HCT116 (cell line): ENCODE results near the gene LCP1. TPM values are rescaled to one million over a fixed set of nuclear protein-coding genes. Genes with fewer than 3 reads are reported as not detected.

ENCODE experiments used
- ATAC-seq: fragments of 200-7000 bp; cut with Tn5 transposase; 2 replicates; pipeline ENCODE4 v1.9.1; 2020; ENCODE audit warnings: mild to moderate bottlenecking, moderate library complexity
- BruUV-seq: library from RNA; stranded (reverse); fragments of 400-500 nt; replicated peaks from 2 replicates; lab custom pipeline; 2021; lab: Mats Ljungman, UMichigan
- CTCF ChIA-PET: fragments of 300-600 bp; sonication (Branson Sonifier 250); formaldehyde crosslinking; loops from one replicate; lab custom pipeline; 2021; ENCODE audit warnings: antibody characterized with exemption; lab: Charles Lee
- POLR2A ChIA-PET: fragments of 300-600, 350-600 bp; sonication (Branson Sonifier 250); formaldehyde crosslinking; loops from one replicate; lab custom pipeline; 2021; ENCODE audit warnings: antibody characterized with exemption; lab: Charles Lee
- RAD21 ChIA-PET, 2 experiments: fragments of 300-600 bp; sonication (Branson Sonifier 250); formaldehyde crosslinking; loops; one replicate each; lab custom pipeline; 2023; ENCODE audit warnings: low total read pairs in 2 of 2; ENCODE audit not compliant: uncharacterized antibody in 2 of 2, unreplicated experiment in 2 of 2, low non-redundant PET in 1 of 2; lab: Charles Lee
- DNase-seq: peaks from one replicate; pipeline ENCODE4 v3.0.0-alpha.2; 2010; ENCODE audit warnings: low read depth, low spot score
- H2AFZ ChIP-seq: fragments of 200-600 bp; shearing (Covaris generic), sonication (generic); 2 replicates; pipeline ENCODE4 v1.6.1; 2017; ENCODE audit warnings: low read depth, mixed run types, mixed read lengths, antibody characterized with exemption, low read length; ENCODE audit not compliant: poor library complexity, severe bottlenecking
- H3K27ac ChIP-seq: 2 replicates; pipeline ENCODE4 v1.5.1; 2012; ENCODE audit warnings: low read depth, low read length
- H3K27me3 ChIP-seq: fragments of 200-600 bp; sonication (generic); 2 replicates; pipeline ENCODE4 v1.6.1; 2016; ENCODE audit warnings: mixed run types, low read length, mixed read lengths; ENCODE audit not compliant: insufficient read depth
- H3K36me3 ChIP-seq, 2 experiments: fragments of 200-500 bp in 1 of 2; fragments of 200-600 bp in 1 of 2; sonication (Bioruptor generic) in 1 of 2; sonication (generic) in 1 of 2; 2 replicates each; pipeline versions ENCODE4 v1.5.1 to v1.6.1; 2014 to 2016; ENCODE audit warnings: low read length in 2 of 2, inconsistent platforms in 1 of 2, mixed read lengths in 1 of 2, mixed run types in 1 of 2; ENCODE audit not compliant: insufficient read depth in 2 of 2, control insufficient read depth in 1 of 2
- H3K4me1 ChIP-seq, 2 experiments: fragments of 200-600 bp in 1 of 2; sonication (generic) in 1 of 2; 2 replicates each; pipeline versions ENCODE4 v1.5.1 to v1.6.1; 2012 to 2017; ENCODE audit warnings: low read length in 2 of 2, inconsistent platforms in 1 of 2, mild to moderate bottlenecking in 1 of 2, mixed read lengths in 1 of 2, mixed run types in 1 of 2, moderate library complexity in 1 of 2; ENCODE audit not compliant: insufficient read depth in 2 of 2, control insufficient read depth in 1 of 2
- H3K4me2 ChIP-seq: fragments of 200-600 bp; sonication (generic); 2 replicates; pipeline ENCODE4 v1.6.1; 2017; ENCODE audit warnings: mixed run types, low read length, mixed read lengths
- H3K4me3 ChIP-seq, 2 experiments: fragments of 200-600 bp in 1 of 2; sonication (generic) in 1 of 2; replicated peaks in 1 of 2; 2 replicates each; pipeline ENCODE4 v1.5.1; 2011 to 2016; ENCODE audit warnings: low read length in 2 of 2, control low read depth in 1 of 2, low read depth in 1 of 2, mild to moderate bottlenecking in 1 of 2, mixed read lengths in 1 of 2, mixed run types in 1 of 2
- H3K79me2 ChIP-seq: fragments of 200-600 bp; sonication (generic); 2 replicates; pipeline ENCODE4 v1.6.1; 2017; ENCODE audit warnings: mild to moderate bottlenecking, mixed run types, low read length, moderate library complexity, mixed read lengths; ENCODE audit not compliant: insufficient read depth
- H3K9ac ChIP-seq: fragments of 200-600 bp; sonication (generic); 2 replicates; pipeline ENCODE4 v1.6.1; 2016; ENCODE audit warnings: low read length, mixed read lengths
- H3K9me2 ChIP-seq: fragments of 200-600 bp; sonication (generic), shearing (Covaris generic); 2 replicates; pipeline ENCODE4 v1.6.1; 2017; ENCODE audit warnings: mixed run types, mild to moderate bottlenecking, moderate library complexity; ENCODE audit not compliant: insufficient read depth
- H3K9me3 ChIP-seq, 2 experiments: fragments of 200-500 bp in 1 of 2; fragments of 200-600 bp in 1 of 2; sonication (Bioruptor generic) in 1 of 2; sonication (generic) in 1 of 2; 2 replicates each; pipeline ENCODE4 v1.6.1; 2014 to 2017; ENCODE audit warnings: low read length in 2 of 2, mixed read lengths in 2 of 2, inconsistent platforms in 1 of 2, low read depth in 1 of 2, mild to moderate bottlenecking in 1 of 2, mixed run types in 1 of 2, moderate library complexity in 1 of 2; ENCODE audit not compliant: control insufficient read depth in 1 of 2, insufficient read depth in 1 of 2
- H4K20me1 ChIP-seq: fragments of 200-600 bp; sonication (generic), shearing (Covaris generic); 2 replicates; pipeline ENCODE4 v1.6.1; 2017; ENCODE audit warnings: mixed run types, mild to moderate bottlenecking, moderate library complexity; ENCODE audit not compliant: insufficient read depth
- CBX3 ChIP-seq: IDR thresholded peaks from 2 replicates; pipeline ENCODE4 v1.6.1; 2012; ENCODE audit warnings: low read depth
- CEBPB ChIP-seq: IDR thresholded peaks from 2 replicates; pipeline ENCODE4 v1.6.1; 2012; ENCODE audit warnings: low read depth
- EZH2 ChIP-seq: fragments of 200-600 bp; sonication (generic); IDR thresholded peaks from 2 replicates; pipeline ENCODE4 v1.6.1; 2017; ENCODE audit warnings: antibody characterized with exemption, mixed run types
- EZH2phosphoT487 ChIP-seq: fragments of 200-600 bp; IDR thresholded peaks from 2 replicates; pipeline ENCODE4 v1.6.1; 2018; ENCODE audit warnings: antibody characterized with exemption, borderline replicate concordance
- FOSL1 ChIP-seq: IDR thresholded peaks from 2 replicates; pipeline ENCODE4 v1.6.1; 2012; ENCODE audit warnings: low read depth
- JUND ChIP-seq: IDR thresholded peaks from 2 replicates; pipeline ENCODE4 v1.6.1; 2012
- POLR2AphosphoS5 ChIP-seq: IDR thresholded peaks from 2 replicates; pipeline ENCODE4 v1.6.1; 2011; ENCODE audit warnings: mild to moderate bottlenecking, low read depth, low read length, moderate library complexity
- SIN3A ChIP-seq: IDR thresholded peaks from 2 replicates; pipeline ENCODE4 v1.6.1; 2012; ENCODE audit warnings: low read depth
- TCF7L2 ChIP-seq: IDR thresholded peaks from 2 replicates; pipeline ENCODE4 v1.7.0; 2011; ENCODE audit warnings: borderline replicate concordance, inconsistent platforms; ENCODE audit not compliant: insufficient read depth, insufficient read length; ENCODE audit errors: extremely low read depth
- YY1 ChIP-seq: IDR thresholded peaks from 2 replicates; pipeline ENCODE4 v1.6.1; 2011; ENCODE audit warnings: low read length, low read depth, moderate library complexity, mild to moderate bottlenecking; ENCODE audit not compliant: insufficient replicate concordance; ENCODE audit errors: extremely low read depth
- ZFX ChIP-seq: fragments of 450-650 bp; IDR thresholded peaks from 2 replicates; pipeline ENCODE4 v1.6.1; 2017
- ZNF274 ChIP-seq: fragments of 200-500 bp; sonication (Bioruptor generic); IDR thresholded peaks from 2 replicates; pipeline ENCODE4 v1.6.1; 2014; ENCODE audit warnings: mild to moderate bottlenecking, low read depth, low read length, inconsistent platforms
- intact Hi-C: fragments of 100-400 bp; cut with micrococcal nuclease; formaldehyde crosslinking; loops from 2 replicates; pipeline ENCODE4 v1.10.0; 2022
- total RNA-seq: library from RNA; stranded (reverse); gene quantifications from one replicate; pipeline ENCODE4 v1.2.1, GENCODE V29; 2021; ENCODE audit not compliant: unreplicated experiment
- TF ChIP-seq, protein P1 (sequence below): IDR thresholded peaks from 2 replicates; pipeline ENCODE4 v1.6.1; 2012
- TF ChIP-seq, protein P2 (sequence below): IDR thresholded peaks from 2 replicates; pipeline ENCODE4 v1.6.1; 2012

Gene LCP1
- total RNA-seq, 1 experiment from 2014 or later = 2.2 TPM

- TF ChIP-seq POLR2AphosphoS5 (no peak), CEBPB (no peak), EZH2phosphoT487 (no peak), SIN3A (no peak), JUND (no peak)
- TF ChIP-seq, protein P1, sequence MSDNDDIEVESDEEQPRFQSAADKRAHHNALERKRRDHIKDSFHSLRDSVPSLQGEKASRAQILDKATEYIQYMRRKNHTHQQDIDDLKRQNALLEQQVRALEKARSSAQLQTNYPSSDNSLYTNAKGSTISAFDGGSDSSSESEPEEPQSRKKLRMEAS = no peak
Measured at GRCh38 chr13:46121597-46122163, 60.3 kb downstream of the LCP1 start (continued).

DNA sequence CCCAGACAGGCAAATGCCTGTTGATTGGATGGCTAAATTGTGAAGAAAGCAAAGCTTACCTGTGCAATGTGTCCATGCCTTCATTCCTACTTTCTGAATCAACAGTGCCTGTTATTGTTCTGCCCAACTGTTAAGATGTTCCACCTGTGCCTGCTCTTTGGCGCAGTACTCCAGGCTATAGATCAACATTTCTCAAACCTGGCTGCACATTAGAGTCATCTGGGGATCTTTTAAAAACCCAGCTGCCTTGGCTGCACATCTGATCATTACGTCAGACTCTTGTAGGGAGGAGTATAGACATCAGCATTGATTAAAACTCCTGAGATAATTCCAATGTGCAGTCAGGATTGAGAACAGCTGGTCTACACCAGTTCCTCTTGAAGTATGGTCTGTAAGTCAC is 60.9 kb downstream of the LCP1 start:
- Histone ChIP-seq H3K4me2 (no peak overlapping the region), H2AFZ (no peak overlapping the region), H3K4me3 (no peak overlapping the region), H3K27ac (no peak overlapping the region), H3K4me1 (peaks cover 11 to 15% of the 10 kb centered on the region in 2 experiments), H3K79me2 (no peaks in the 10 kb centered on the region), H3K36me3 (no peaks in the 10 kb centered on the region), H4K20me1 (no peaks in the 10 kb centered on the region), H3K9me2 (no peaks in the 10 kb centered on the region), H3K9ac (no peak overlapping the region), H3K9me3 (no peaks in the 10 kb centered on the region)
- intact Hi-C loops = loop anchor here (10.0 kb wide), 1 partner anchor 196 kb away; no protein-coding TSS in a partner anchor
- RAD21 ChIA-PET = no interaction called here
- no peak for DNase-seq
- TF ChIP-seq CBX3 (no peak), TCF7L2 (no peak), YY1 (no peak), FOSL1 (no peak), ZNF274 (no peak), ZFX (no peak), EZH2 (no peak), SIN3A (no peak)
- TF ChIP-seq, protein P1 = no peak
- TF ChIP-seq, protein P2, sequence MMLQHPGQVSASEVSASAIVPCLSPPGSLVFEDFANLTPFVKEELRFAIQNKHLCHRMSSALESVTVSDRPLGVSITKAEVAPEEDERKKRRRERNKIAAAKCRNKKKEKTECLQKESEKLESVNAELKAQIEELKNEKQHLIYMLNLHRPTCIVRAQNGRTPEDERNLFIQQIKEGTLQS = no peak
- TF ChIP-seq, all 23 proteins: peak for 0
- H3K27me3 ChIP-seq = peaks cover 6% of the 10 kb centered on the region; the same call in 1 of the 2 replicates
- ChIA-PET POLR2A (interaction anchor here (0.6 kb wide), 1 partner anchor 8 kb away, joined by 3 read pairs; no protein-coding TSS in a partner anchor), CTCF (no interaction called here)
- no TSS peak for BruUV-seq
- ATAC-seq = no peak
